OCI-LY1 (cell line): ENCODE measurements around the gene EXOC1L.

ENCODE experiments used
- H2AFZ ChIP-seq: fragments of 200-600 bp; sonication (generic), shearing (Covaris generic); 2 replicates; pipeline ENCODE4 v1.6.0; 2014; ENCODE audit warnings: antibody characterized with exemption, mild to moderate bottlenecking, low read length
- H3F3A ChIP-seq: fragments of 200-600 bp; sonication (generic), shearing (Covaris generic); 2 replicates; pipeline ENCODE4 v1.6.0; 2014; ENCODE audit warnings: mild to moderate bottlenecking, antibody characterized with exemption, low read length, moderate library complexity; ENCODE audit not compliant: insufficient read depth
- H3K27ac ChIP-seq: fragments of 200-600 bp; sonication (generic); 2 replicates; pipeline ENCODE4 v1.5.1; 2014; ENCODE audit warnings: low read length, mixed run types, mild to moderate bottlenecking, low read depth; ENCODE audit not compliant: poor library complexity, severe bottlenecking
- H3K27me3 ChIP-seq: fragments of 200-600 bp; sonication (generic); 2 replicates; pipeline ENCODE4 v1.6.0; 2014; ENCODE audit warnings: antibody characterized with exemption, mild to moderate bottlenecking, low read length, moderate library complexity; ENCODE audit not compliant: insufficient read depth
- H3K36me3 ChIP-seq: fragments of 200-600 bp; sonication (generic); 2 replicates; pipeline ENCODE4 v1.6.1; 2014; ENCODE audit warnings: mild to moderate bottlenecking, antibody characterized with exemption, low read length, moderate library complexity, mixed read lengths; ENCODE audit not compliant: insufficient read depth
- H3K4me1 ChIP-seq: fragments of 200-600 bp; sonication (generic); 2 replicates; pipeline ENCODE4 v1.5.1; 2014; ENCODE audit warnings: mild to moderate bottlenecking, low read length, moderate library complexity; ENCODE audit not compliant: insufficient read depth, severe bottlenecking
- H3K4me2 ChIP-seq: fragments of 200-600 bp; sonication (generic), shearing (Covaris generic); 2 replicates; pipeline ENCODE4 v1.6.1; 2014; ENCODE audit warnings: low read length
- H3K4me3 ChIP-seq: fragments of 200-600 bp; sonication (generic); 2 replicates; pipeline ENCODE4 v1.5.1; 2014; ENCODE audit warnings: low read length, low read depth, mild to moderate bottlenecking, mixed read lengths; ENCODE audit not compliant: poor library complexity, severe bottlenecking
- H3K79me2 ChIP-seq: fragments of 200-600 bp; shearing (Covaris generic); 2 replicates; pipeline ENCODE4 v1.6.1; 2016; ENCODE audit warnings: mixed run types, low read length, mixed read lengths; ENCODE audit not compliant: insufficient read depth
- H3K9ac ChIP-seq: fragments of 200-600 bp; sonication (generic), shearing (Covaris generic); 2 replicates; pipeline ENCODE4 v1.6.1; 2014; ENCODE audit warnings: mild to moderate bottlenecking, low read length, mixed read lengths
- H3K9me2 ChIP-seq: fragments of 200-600 bp; sonication (generic), shearing (Covaris generic); 2 replicates; pipeline ENCODE4 v1.6.1; 2014; ENCODE audit warnings: low read depth, mild to moderate bottlenecking, low read length, mixed read lengths
- H3K9me3 ChIP-seq: fragments of 200-600 bp; shearing (Covaris generic); 2 replicates; pipeline ENCODE4 v1.6.1; 2014; ENCODE audit warnings: low read length, mixed read lengths
- H4K20me1 ChIP-seq: fragments of 200-600 bp; sonication (generic), shearing (Covaris generic); 2 replicates; pipeline ENCODE4 v1.6.0; 2016; ENCODE audit warnings: mild to moderate bottlenecking, low read length; ENCODE audit not compliant: insufficient read depth
- CTCF ChIP-seq: fragments of 200-600 bp; sonication (generic), shearing (Covaris generic); IDR thresholded peaks from 2 replicates; pipeline ENCODE4 v1.5.1; 2017; ENCODE audit warnings: mild to moderate bottlenecking, antibody characterized with exemption, low read length, moderate library complexity, mixed read lengths
- EZH2 ChIP-seq: fragments of 200-600 bp; sonication (generic), shearing (Covaris generic); IDR thresholded peaks from 2 replicates; pipeline ENCODE4 v1.8.0; 2017; ENCODE audit warnings: borderline replicate concordance, mixed run types, mild to moderate bottlenecking, antibody characterized with exemption, low read length, moderate library complexity, mixed read lengths

The EXOC1L gene

GRCh38 chr4:55795341-55795740, 24.2 kb upstream of the EXOC1L start:
- H4K20me1 ChIP-seq: no peaks in the 10 kb centered on the region
- H3K9me2 ChIP-seq: no peaks in the 10 kb centered on the region
- no peak overlapping the region for H2AFZ ChIP-seq
- no peaks in the 10 kb centered on the region for H3K9me3 ChIP-seq
- H3K27ac ChIP-seq: no peak overlapping the region
- H3K4me1 ChIP-seq: no peaks in the 10 kb centered on the region
- H3F3A ChIP-seq: no peaks in the 10 kb centered on the region
- no peak overlapping the region for H3K4me3 ChIP-seq
- H3K4me2 ChIP-seq: no peak overlapping the region
- H3K79me2 ChIP-seq: no peaks in the 10 kb centered on the region
- no peak for TF ChIP-seq EZH2
- no peak for TF ChIP-seq CTCF
- H3K9ac ChIP-seq: no peak overlapping the region
- no peaks in the 10 kb centered on the region for H3K36me3 ChIP-seq
- no peaks in the 10 kb centered on the region for H3K27me3 ChIP-seq

- TF ChIP-seq CTCF (no peak), EZH2 (no peak)
- no peak overlapping the region for H2AFZ ChIP-seq
- no peaks in the 10 kb centered on the region for H3K4me1 ChIP-seq
- no peaks in the 10 kb centered on the region for H3K9me2 ChIP-seq
- no peaks in the 10 kb centered on the region for H3K79me2 ChIP-seq
- no peaks in the 10 kb centered on the region for H3K27me3 ChIP-seq
- no peaks in the 10 kb centered on the region for H3K36me3 ChIP-seq
- no peak overlapping the region for H3K27ac ChIP-seq
- no peaks in the 10 kb centered on the region for H3K9me3 ChIP-seq
- H3K4me2 ChIP-seq: no peak overlapping the region
- no peaks in the 10 kb centered on the region for H3F3A ChIP-seq
- no peaks in the 10 kb centered on the region for H4K20me1 ChIP-seq
- H3K9ac ChIP-seq: no peak overlapping the region
- H3K4me3 ChIP-seq: no peak overlapping the region
Measured at GRCh38 chr4:55801498-55801897, 18.1 kb upstream of the EXOC1L start.

GRCh38 chr4:55807556-55807955, 12.0 kb upstream of the EXOC1L start:
- Histone ChIP-seq H3K9me2 (no peaks in the 10 kb centered on the region), H3K4me3 (no peak overlapping the region), H3K36me3 (no peaks in the 10 kb centered on the region), H3K27ac (no peak overlapping the region), H4K20me1 (no peaks in the 10 kb centered on the region), H3K4me1 (no peaks in the 10 kb centered on the region), H3K4me2 (no peak overlapping the region), H3K27me3 (no peaks in the 10 kb centered on the region), H3F3A (no peaks in the 10 kb centered on the region), H3K79me2 (no peaks in the 10 kb centered on the region), H2AFZ (no peak overlapping the region), H3K9me3 (no peaks in the 10 kb centered on the region), H3K9ac (no peak overlapping the region)
- TF ChIP-seq CTCF: no peak
